HG03103 (cell line): ENCODE results near the gene CCDC116.
"Not testable (repeated sequence)": the region's sequence is repeated elsewhere in the genome, so short reads cannot be mapped to it uniquely, and the experiment has no call there.

Experiments
- ATAC-seq: cut with Tn5 transposase; IDR thresholded peaks from one replicate; pipeline ENCODE4 v1.9.1; 2021; ENCODE audit warnings: low read depth; ENCODE audit not compliant: unreplicated experiment

The CCDC116 gene

DNA sequence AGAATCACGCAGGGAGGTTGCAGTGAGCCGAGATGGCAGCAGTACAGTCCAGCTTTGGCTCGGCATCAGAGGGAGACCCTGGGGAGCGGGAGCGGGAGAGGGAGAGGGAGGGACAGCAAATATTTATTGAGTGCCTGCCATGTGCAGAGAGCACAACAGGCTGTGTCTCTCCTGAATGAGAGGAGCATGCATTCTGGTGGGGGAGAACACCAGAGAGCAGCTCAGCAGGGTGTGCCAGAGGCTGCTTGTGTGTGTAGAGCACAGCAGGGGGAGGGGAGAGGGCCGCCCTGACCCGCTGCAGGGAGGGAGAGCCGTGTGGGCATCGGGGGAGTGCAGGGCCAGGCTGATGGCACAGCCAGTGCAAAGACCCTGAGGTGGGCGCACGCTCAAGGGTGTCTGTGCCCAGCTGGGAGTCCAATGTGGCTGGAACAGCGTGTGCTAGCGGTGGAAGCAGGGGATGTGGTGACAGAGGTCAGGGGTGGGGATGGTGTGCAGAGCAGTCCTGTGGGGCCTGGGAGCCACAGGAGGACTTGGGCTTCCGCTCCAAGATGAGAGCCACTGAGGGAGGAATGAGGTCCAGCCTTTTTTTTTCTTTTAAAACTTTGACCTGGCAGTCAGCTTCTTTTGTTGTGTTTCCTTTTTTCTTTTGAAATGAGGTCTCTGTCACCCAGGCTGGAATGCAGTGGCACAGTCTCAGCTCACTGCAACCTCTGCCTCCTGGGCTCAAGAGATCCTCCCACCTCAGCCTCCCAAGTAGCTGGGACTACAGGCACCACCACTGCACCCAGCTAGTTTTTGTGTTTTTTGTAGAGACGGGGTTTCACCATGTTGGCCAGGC, 45.3 kb downstream of the CCDC116 start:
- ATAC-seq = no peak

DNA sequence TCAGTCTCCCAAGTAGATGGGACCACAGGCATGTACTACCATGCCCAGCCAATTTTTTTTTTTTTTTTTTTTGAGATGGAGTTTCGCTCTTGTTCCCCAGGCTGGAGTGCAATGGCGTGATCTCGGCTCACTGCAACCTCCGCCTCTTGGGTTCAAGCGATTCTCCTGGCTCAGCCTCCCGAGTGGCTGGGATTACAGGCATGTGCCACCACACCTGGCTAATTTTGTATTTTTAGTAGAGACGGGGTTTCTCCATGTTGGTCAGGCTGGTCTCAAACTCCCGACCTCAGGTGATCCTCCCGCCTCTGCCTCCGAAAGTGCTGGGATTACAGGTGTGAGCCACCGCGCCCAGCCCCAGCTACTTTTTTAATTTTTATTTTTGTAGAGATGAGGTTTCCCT, 46.3 kb downstream of the CCDC116 start:
- not testable (repeated sequence) for ATAC-seq

DNA sequence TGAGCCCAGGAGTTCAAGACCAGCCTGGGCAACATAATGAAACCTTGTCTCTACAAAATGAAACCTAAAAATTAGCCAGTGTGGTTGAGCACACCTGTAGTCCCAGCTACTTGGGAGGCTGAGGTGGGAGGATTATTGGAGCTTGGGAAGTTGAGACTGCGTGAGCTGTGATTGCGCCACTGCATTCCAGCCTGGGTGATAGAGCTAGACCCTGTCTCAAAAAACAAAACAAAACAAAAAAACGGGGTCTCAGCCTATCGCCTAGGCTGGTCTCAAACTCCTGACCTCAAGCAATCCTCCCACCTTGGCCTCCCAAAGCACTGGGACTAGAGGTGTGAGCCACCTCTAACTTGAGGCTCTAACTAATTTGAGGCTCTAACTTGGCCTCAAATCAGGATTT, 46.8 kb downstream of the CCDC116 start:
- ATAC-seq = no peak

DNA sequence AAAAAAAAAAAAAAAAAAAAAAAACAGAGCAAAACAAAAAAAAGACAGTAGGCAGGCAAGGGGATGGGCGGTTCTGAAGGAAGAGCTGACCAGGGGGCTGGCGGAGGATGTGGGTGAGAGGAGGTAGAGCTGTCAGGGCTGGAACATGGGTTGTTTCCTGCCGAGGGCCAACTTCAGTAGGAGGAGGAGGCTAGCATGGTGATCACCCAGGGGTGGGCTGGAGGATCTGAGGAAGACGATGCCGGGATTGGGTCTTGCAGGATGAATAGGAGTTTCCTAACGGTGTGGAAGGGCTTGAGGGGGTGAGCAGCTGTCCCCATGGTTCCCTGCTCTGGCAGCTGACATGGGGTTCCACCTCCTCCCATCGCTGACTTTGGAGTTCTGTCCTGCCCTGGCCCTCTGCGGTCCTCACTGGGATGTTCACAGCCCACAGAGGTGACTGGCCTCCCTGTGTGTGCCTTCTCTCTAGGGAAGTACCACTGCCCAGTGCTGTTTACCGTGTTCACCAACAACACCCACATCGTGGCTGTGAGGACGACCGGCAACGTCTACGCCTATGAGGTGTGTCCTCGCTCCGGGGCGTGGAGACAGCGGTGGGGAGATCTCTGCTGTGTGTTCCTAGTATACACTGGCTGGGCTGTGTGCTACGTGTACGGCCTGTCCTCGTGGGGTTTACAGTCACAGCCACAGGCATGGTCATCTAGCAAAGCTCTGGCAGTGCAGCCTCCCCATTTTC, 48.4 kb downstream of the CCDC116 start:
- ATAC-seq = no peak

DNA sequence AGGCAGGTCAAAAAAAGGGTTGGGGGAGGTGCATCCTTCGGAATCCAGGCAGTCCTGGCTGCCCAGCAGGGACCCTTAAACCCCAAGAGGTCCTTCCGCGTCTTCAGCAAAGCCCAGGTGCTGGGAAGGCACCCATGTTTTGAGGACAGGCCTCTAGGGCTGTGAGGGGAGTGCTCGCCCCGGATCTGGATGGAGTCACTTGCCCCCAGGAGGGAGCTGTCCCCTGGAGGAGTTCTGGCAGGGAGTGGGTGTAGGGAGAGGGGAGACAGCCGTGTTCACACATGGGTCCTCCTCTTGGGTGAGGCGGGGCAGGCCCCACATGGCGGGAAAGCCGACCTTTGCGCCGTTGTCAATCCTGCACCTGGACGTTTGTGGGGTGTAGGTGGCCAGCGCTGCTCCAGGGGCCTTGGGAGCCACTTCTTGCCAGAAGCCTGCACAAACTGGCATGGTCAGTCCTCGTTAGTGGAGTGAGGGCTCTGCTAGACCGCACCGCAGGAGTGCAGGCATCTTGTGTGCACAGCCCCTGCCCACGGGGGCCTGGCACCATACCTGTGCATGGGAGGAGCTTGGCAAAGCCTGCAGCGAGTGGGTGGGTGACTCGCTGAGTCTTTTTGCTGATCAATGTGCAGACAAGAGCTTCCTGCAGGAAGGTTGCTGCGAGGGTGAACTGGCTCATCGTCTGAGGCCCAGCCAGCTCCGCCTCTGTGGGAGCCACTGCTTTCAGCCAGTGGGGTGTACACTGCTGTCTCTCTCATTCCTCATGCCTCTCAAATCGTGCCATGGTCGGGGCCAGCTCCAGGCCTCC, 49.2 kb downstream of the CCDC116 start:
- no peak for ATAC-seq

DNA sequence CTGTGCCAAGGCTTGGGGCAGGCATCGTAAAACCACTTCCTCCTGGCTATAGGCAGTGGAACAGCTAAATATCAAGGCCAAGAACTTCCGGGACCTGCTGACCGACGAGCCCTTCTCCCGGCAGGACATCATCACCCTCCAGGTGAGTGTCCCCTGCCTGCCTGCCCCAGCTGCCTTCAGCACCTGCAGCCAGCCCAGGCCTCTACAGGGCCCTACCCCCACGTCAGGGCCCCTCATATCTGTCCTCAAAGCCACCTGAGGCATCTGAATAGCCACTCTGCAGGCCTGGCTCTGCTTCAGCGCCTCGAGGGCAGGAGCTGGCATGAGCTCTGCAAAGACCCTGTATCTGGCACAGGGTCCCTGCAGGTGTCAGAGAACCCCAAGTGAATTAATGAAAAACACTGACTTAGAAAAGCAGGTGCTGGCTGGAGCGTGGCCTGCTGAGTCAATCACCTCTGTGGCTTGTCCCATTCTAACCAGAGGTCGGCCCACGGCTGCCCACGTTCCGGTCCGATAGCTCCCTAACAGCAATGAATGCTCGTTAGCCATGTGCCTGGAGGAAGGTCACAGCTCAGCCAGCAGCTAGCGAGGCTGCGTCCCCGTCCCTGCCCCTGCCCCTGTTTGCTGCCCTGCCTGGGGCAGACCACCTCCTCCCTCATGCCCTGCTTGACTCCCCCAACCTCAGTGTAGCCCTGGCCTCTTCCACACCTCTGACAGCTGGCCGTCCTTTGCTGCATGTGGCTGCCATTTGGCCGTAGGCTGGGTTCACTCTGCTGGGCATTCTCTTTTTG, 50.0 kb downstream of the CCDC116 start:
- no peak for ATAC-seq

- ATAC-seq = no peak
Observed at GRCh38 chr22:21683401-21683811, 50.8 kb downstream of the CCDC116 start.

GRCh38 chr22:21684492-21685163, 52.1 kb downstream of the CCDC116 start:
- no peak for ATAC-seq

DNA sequence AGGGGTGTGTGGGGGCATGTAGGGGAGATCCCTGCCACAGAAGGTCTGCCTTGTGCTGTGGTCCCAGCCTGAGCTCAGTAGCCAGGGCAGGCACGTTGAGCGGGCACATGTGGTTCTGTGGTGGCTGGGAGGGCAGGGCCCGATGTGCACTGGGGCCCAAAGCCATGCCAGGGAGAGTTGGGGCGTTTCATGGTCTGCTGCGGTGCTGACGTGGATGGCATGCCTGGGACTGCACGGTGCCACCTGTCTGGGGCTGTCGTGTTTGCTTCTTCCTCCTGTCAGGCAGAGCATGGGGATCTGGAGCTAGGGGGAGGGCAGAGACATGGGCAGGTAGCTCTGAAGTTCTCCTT, 52.6 kb downstream of the CCDC116 start:
- ATAC-seq = no peak

DNA sequence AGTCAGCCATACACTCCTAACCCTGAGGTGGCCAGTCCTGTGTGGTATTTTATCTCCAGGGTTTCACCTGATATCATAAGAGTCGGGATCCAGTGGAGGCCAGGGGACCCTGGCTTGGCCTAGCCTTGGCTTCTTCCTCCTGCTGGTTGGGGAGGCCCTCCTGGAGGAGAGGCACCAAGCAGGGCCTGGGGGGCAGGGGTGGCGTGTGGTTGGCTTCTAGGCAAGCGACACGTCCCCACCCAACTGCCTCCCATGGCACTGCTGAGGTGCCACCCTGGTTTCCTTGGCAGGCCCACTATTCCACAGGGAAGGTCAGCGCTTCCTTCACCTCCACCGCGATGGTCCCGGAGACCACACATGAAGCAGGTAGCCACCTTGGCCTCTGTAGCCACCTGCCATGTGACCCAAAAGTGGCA, 53.6 kb downstream of the CCDC116 start:
- no peak for ATAC-seq
